GM18499 (cell line): ENCODE measurements around the gene MRPL52.
"Not testable (repeated sequence)": the region's sequence is repeated elsewhere in the genome, so short reads cannot be mapped to it uniquely, and the experiment has no call there.

Source experiments
- ATAC-seq: cut with Tn5 transposase; IDR thresholded peaks from one replicate; pipeline ENCODE4 v1.9.1; 2021; ENCODE audit warnings: moderate number of reproducible peaks; ENCODE audit not compliant: insufficient read depth, unreplicated experiment

Gene MRPL52

GRCh38 chr14:22808388-22809209 lies 21.1 kb upstream of the MRPL52 start:
- no peak for ATAC-seq

GRCh38 chr14:22811722-22812121 lies 18.0 kb upstream of the MRPL52 start:
- no peak for ATAC-seq

- no peak for ATAC-seq
These were observed 16.9 kb upstream of the MRPL52 start for GRCh38 chr14:22812744-22813143.

- no peak for ATAC-seq
These were observed 16.5 kb upstream of the MRPL52 start for GRCh38 chr14:22813145-22813544.

- ATAC-seq, result no peak
These were observed 15.3 kb upstream of the MRPL52 start for GRCh38 chr14:22814373-22814772.

GRCh38 chr14:22814941-22815713 lies 14.6 kb upstream of the MRPL52 start, which contains the start of gene SLC7A7:
TSS of gene SLC7A7 (minus strand) at chr14:22815435. CDS start at chr14:22813398, 2,037 bp downstream.
- no peak for ATAC-seq

GRCh38 chr14:22819151-22819988 lies 10.3 kb upstream of the MRPL52 start:
- no peak for ATAC-seq

GRCh38 chr14:22820731-22821130 lies 9.0 kb upstream of the MRPL52 start:
- no peak for ATAC-seq

GRCh38 chr14:22821193-22822015 lies 8.3 kb upstream of the MRPL52 start:
- ATAC-seq, result no peak

GRCh38 chr14:22822016-22822570 lies 7.6 kb upstream of the MRPL52 start:
- no peak for ATAC-seq

- no peak for ATAC-seq
These were observed 7.1 kb upstream of the MRPL52 start for GRCh38 chr14:22822571-22823098.

- no peak for ATAC-seq
These were observed 4.9 kb upstream of the MRPL52 start for GRCh38 chr14:22824711-22825359.

- ATAC-seq, result not testable (repeated sequence)
These were observed 519 bp upstream of the MRPL52 start for GRCh38 chr14:22829076-22829660.

- no peak for ATAC-seq
These were observed 840 bp downstream of the MRPL52 start for GRCh38 chr14:22830443-22831010.

- no peak for ATAC-seq
These were observed 5.8 kb downstream of the MRPL52 start for GRCh38 chr14:22835505-22835904.

GRCh38 chr14:22836301-22837113 lies 6.8 kb downstream of the MRPL52 start, which contains the start of gene MMP14:
TSS of gene MMP14 (plus strand) at chr14:22836585. CDS start at chr14:22836818, 233 bp downstream.
- ATAC-seq, result no peak
